Activated T-helper 1 cell treated with anti-CD3 and anti-CD28 coated beads, Interleukin-2, amount 50 U/mL, for 16 hours (primary cell): ENCODE results near the gene ATAD3B.
"Not testable (repeated sequence)": the region's sequence is repeated elsewhere in the genome, so short reads cannot be mapped to it uniquely, and the experiment has no call there.

ENCODE experiments used
- DNase-seq, 2 donors: peaks; one replicate each; pipeline ENCODE4 v3.0.0-alpha.2; 2020; ENCODE audit warnings: low read depth in 1 of 2, low spot score in 1 of 2

Gene ATAD3B

GRCh38 chr1:1451696-1452364 is 19.7 kb upstream of the ATAD3B start:
- no peak for DNase-seq

- DNase-seq: not testable (repeated sequence)
Measured at GRCh38 chr1:1452365-1452739, 19.2 kb upstream of the ATAD3B start.

GRCh38 chr1:1452882-1453281 is 18.7 kb upstream of the ATAD3B start:
- DNase-seq: no peak

GRCh38 chr1:1454286-1455056 is 17.1 kb upstream of the ATAD3B start:
- DNase-seq: not testable (repeated sequence)

GRCh38 chr1:1455366-1455884 is 16.1 kb upstream of the ATAD3B start:
- no peak for DNase-seq

- not testable (repeated sequence) for DNase-seq
Measured at GRCh38 chr1:1455934-1456333, 15.6 kb upstream of the ATAD3B start.

GRCh38 chr1:1456683-1457255 is 14.8 kb upstream of the ATAD3B start:
- DNase-seq: not testable (repeated sequence)

GRCh38 chr1:1459156-1459555 is 12.4 kb upstream of the ATAD3B start:
- DNase-seq: not testable (repeated sequence)

- DNase-seq: not testable (repeated sequence)
Measured at GRCh38 chr1:1459711-1460110, 11.9 kb upstream of the ATAD3B start.

- DNase-seq: no peak
Measured at GRCh38 chr1:1460540-1461130, 10.9 kb upstream of the ATAD3B start.

- DNase-seq: no peak
Measured at GRCh38 chr1:1461721-1462317, 9.7 kb upstream of the ATAD3B start.

- no peak for DNase-seq
Measured at GRCh38 chr1:1462318-1462966, 9.1 kb upstream of the ATAD3B start.

- DNase-seq: no peak
Measured at GRCh38 chr1:1463312-1463711, 8.3 kb upstream of the ATAD3B start.

GRCh38 chr1:1468196-1468985 is 3.2 kb upstream of the ATAD3B start:
- not testable (repeated sequence) for DNase-seq

GRCh38 chr1:1470626-1471388 is 758 bp upstream of the ATAD3B start:
- no peak for DNase-seq

GRCh38 chr1:1472053-1472876 is 700 bp downstream of the ATAD3B start:
- not testable (repeated sequence) for DNase-seq

GRCh38 chr1:1476011-1476410 is 4.4 kb downstream of the ATAD3B start:
- DNase-seq: not testable (repeated sequence)

GRCh38 chr1:1477206-1477605 is 5.6 kb downstream of the ATAD3B start:
- no peak for DNase-seq
